ENCODE results near the gene ERG.

DNA sequence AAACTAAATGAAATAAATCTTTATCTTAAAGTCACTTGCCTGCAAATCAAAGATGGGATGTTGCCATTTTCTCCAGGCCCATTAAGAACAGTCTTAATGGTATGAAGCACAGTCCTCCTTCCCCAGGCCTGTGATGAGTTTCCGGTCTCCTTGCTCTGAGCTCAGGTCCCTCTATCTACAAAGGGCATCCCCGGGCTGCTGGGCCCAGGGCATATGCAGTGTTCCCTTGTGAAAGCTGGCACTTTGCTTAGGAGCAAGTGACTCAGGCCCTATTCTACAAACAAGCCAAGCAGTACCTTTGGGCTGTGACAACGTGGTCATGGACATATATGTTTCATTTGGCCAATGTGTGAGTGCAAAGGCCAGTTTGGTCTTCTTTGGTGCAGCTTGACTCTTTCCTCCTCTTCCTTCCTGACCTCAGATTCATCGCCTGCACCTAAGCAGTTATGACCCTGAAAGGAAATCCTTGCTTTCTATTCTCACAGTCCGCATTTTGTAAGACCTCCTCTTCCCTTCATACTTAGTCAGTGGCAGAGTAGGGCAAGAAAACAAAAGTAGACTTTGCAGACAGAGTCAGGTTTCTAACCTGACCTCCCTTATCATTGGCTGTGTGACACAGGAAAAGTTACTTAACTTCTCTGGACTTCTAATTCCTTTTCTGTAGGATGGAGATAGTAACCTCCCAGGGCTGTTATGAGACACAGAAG lies 109.5 kb downstream of the ERG start:
- TF ChIP-seq POLR2AphosphoS5 (IDR thresholded peaks at IDR 0.05; ENCODE audit: low read depth, low read length): no peak
- TF ChIP-seq, protein P1, sequence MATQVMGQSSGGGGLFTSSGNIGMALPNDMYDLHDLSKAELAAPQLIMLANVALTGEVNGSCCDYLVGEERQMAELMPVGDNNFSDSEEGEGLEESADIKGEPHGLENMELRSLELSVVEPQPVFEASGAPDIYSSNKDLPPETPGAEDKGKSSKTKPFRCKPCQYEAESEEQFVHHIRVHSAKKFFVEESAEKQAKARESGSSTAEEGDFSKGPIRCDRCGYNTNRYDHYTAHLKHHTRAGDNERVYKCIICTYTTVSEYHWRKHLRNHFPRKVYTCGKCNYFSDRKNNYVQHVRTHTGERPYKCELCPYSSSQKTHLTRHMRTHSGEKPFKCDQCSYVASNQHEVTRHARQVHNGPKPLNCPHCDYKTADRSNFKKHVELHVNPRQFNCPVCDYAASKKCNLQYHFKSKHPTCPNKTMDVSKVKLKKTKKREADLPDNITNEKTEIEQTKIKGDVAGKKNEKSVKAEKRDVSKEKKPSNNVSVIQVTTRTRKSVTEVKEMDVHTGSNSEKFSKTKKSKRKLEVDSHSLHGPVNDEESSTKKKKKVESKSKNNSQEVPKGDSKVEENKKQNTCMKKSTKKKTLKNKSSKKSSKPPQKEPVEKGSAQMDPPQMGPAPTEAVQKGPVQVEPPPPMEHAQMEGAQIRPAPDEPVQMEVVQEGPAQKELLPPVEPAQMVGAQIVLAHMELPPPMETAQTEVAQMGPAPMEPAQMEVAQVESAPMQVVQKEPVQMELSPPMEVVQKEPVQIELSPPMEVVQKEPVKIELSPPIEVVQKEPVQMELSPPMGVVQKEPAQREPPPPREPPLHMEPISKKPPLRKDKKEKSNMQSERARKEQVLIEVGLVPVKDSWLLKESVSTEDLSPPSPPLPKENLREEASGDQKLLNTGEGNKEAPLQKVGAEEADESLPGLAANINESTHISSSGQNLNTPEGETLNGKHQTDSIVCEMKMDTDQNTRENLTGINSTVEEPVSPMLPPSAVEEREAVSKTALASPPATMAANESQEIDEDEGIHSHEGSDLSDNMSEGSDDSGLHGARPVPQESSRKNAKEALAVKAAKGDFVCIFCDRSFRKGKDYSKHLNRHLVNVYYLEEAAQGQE (IDR thresholded peaks at IDR 0.05; ENCODE audit: insufficient read depth in 1 of 2, low read depth in 2 of 2, low read length in 2 of 2): no peak
- TF ChIP-seq TAF1 (IDR thresholded peaks at IDR 0.05; ENCODE audit: borderline replicate concordance, insufficient read depth, low read length): no peak
